Subcutaneous abdominal adipose tissue (tissue), 5 donors: ENCODE data around the gene SCCPDH.
"Not testable (repeated sequence)": the region's sequence is repeated elsewhere in the genome, so short reads cannot be mapped to it uniquely, and the experiment has no call there.

Experiments used
- H3K27ac ChIP-seq: one replicate; pipeline ENCODE4 v1.7.0; 2013; ENCODE audit warnings: low read depth, mild to moderate bottlenecking, inconsistent platforms, low read length, moderate library complexity
- H3K27me3 ChIP-seq, 5 donors: one replicate each; pipeline ENCODE4 v1.7.0; 2013; ENCODE audit warnings: low read length in 5 of 5, inconsistent platforms in 1 of 5; ENCODE audit not compliant: control insufficient read depth in 5 of 5, insufficient read depth in 4 of 5
- H3K36me3 ChIP-seq, 5 donors: one replicate each; pipeline ENCODE4 v1.7.0; 2013; ENCODE audit warnings: low read length in 5 of 5; ENCODE audit not compliant: control insufficient read depth in 5 of 5, insufficient read depth in 5 of 5
- H3K4me1 ChIP-seq, 5 donors: one replicate each; pipeline ENCODE4 v1.7.0; 2013; ENCODE audit warnings: low read length in 5 of 5, mild to moderate bottlenecking in 3 of 5, moderate library complexity in 1 of 5; ENCODE audit not compliant: control insufficient read depth in 5 of 5, insufficient read depth in 5 of 5
- H3K4me3 ChIP-seq, 5 donors: one replicate each; pipeline ENCODE4 v1.7.0; 2013; ENCODE audit warnings: low read length in 5 of 5, low read depth in 1 of 5
- H3K9ac ChIP-seq, 5 donors: one replicate each; pipeline ENCODE4 v1.7.0; 2013; ENCODE audit warnings: low read length in 5 of 5, mild to moderate bottlenecking in 4 of 5, moderate library complexity in 3 of 5
- H3K9me3 ChIP-seq, 5 donors: one replicate each; pipeline ENCODE4 v1.7.0; 2013; ENCODE audit warnings: low read length in 5 of 5; ENCODE audit not compliant: control insufficient read depth in 5 of 5
- donor health status: healthy.
- donor health status: healthy.
- donor health status: healthy.
- donor health status: healthy.
- donor health status: healthy.

Gene SCCPDH

DNA sequence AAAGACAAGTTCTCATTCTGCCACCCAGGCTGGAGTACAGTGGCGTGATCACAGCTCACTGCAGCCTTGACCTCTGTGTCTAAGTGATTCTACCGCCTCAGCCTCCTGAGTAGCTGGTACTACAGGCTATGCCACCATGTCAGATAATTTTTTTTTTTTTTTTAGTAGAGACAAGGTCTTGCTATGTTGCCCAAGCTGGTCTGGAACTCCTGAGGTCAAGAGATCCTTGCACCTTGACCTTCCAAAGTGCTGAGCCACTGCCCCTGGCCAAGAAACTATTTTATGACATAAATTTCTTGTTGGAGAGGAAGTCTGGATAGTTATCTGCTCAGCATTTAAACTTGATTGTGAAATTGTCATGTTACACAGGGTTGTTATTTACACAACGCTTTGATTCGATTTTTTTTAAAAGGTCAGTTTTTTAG is 2.1 kb downstream of the SCCPDH start:
- peak overlapping the region in 1 of 5 donors; percentile 2 for H3K9ac ChIP-seq
- H3K9me3 ChIP-seq = peaks cover 0 to 2% (median 0%) of the 10 kb centered on the region in 5 donors
- H3K4me3 ChIP-seq = no peak overlapping the region

DNA sequence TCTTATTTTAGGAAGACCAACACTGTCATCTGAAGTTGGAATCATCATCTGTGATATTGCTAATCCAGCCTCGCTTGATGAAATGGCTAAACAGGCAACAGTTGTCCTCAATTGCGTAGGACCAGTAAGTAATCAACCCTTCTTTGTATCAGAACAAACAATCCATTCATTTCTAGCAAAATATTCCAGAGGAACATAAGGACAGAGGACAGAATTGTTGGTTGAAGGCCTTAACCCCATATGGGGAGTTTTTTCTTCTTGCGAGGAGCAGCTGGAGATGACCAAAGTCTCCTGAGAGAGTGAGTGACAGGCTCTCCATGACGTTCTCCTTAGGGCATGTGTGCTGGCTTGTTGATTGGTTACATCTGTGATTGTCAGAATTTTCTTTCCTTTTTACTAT is 2.7 kb downstream of the SCCPDH start:
- Histone ChIP-seq H3K27me3 (no peaks in the 10 kb centered on the region), H3K4me1 (peaks cover 0 to 43% (median 32%) of the 10 kb centered on the region in 5 donors), H3K9me3 (peaks cover 0 to 2% (median 0%) of the 10 kb centered on the region in 5 donors), H3K9ac (peak overlapping the region in 1 of 5 donors; percentile 2), H3K27ac (peak overlapping the region; percentile 67), H3K4me3 (no peak overlapping the region), H3K36me3 (peaks cover 9 to 35% (median 27%) of the 10 kb centered on the region in 5 donors)

More for the DNA sequence above, 2.1 kb downstream of the SCCPDH start:
- peak overlapping the region; percentile 67 for H3K27ac ChIP-seq
- H3K4me1 ChIP-seq = peaks cover 0 to 43% (median 32%) of the 10 kb centered on the region in 5 donors
- no peaks in the 10 kb centered on the region for H3K27me3 ChIP-seq
- peaks cover 9 to 31% (median 24%) of the 10 kb centered on the region in 5 donors for H3K36me3 ChIP-seq

DNA sequence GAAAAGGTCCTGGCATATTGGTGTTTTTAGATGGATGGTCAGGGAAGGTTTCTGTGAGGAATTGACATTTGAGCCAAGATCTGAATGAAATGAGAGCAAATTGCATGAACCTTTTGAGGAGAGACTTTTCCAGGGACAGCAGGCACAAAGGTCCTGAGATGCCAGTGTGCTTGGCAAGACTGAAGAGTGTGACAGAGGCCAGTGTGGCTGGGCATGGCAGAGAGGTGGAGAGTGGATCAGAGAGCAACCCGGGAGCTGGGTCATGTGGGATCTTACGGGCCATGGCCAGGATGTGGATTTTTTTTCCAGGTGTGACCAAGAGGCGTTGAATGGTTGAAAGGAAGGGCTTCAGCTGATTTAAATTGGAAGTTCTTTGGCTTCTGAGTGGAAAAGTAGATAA is 3.4 kb downstream of the SCCPDH start:
- peaks cover 0 to 43% (median 32%) of the 10 kb centered on the region in 5 donors for H3K4me1 ChIP-seq
- peaks cover 0 to 2% (median 0%) of the 10 kb centered on the region in 5 donors for H3K9me3 ChIP-seq
- no peaks in the 10 kb centered on the region for H3K27me3 ChIP-seq
- no peak overlapping the region for H3K9ac ChIP-seq
- H3K4me3 ChIP-seq = no peak overlapping the region
- no peak overlapping the region for H3K27ac ChIP-seq
- peaks cover 13 to 41% (median 27%) of the 10 kb centered on the region in 5 donors for H3K36me3 ChIP-seq

DNA sequence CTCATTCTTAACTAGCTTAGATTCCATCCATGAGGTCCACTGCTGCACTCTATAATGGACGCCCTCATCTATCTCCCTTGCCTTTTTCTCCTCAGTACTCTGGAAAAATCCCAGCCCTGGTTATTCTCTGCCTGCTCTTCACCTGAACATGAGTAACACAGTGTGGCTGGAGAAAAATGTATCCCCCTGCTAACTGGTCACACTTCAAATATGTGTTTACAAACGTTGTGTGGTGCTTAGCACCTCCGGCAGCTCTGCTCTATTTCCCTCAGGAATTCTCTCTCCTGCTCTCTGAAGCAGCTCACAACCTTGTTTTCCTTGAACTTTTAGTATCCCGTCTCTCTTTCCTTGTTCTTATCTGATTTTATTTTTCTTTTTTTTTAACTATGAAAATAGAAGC is 4.1 kb downstream of the SCCPDH start:
- Histone ChIP-seq H3K27me3 (no peaks in the 10 kb centered on the region), H3K36me3 (peaks cover 13 to 43% (median 31%) of the 10 kb centered on the region in 5 donors), H3K4me3 (no peak overlapping the region), H3K27ac (no peak overlapping the region), H3K9ac (no peak overlapping the region), H3K4me1 (peaks cover 0 to 43% (median 32%) of the 10 kb centered on the region in 5 donors), H3K9me3 (peaks cover 0 to 2% (median 0%) of the 10 kb centered on the region in 5 donors)

DNA sequence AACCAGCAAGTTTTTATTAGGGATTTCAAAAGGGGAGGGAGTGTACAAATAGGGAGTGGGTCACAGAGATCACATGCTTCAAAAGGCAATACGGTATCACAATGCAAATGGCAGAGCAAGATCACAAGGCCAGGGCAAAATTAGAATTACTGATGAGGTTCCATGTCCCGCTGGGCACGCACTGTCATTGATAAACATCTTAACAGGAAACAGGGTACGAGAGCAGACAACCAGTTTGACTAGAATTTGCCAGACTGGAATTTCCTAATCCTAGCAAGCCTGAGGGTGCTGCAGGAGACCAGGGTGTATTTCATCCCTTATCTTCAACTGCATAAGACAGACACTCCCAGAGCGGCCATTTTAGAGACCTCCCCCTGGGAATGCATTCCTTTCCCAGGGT is 4.8 kb downstream of the SCCPDH start:
- peaks cover 13 to 43% (median 33%) of the 10 kb centered on the region in 5 donors for H3K36me3 ChIP-seq
- peaks cover 0 to 44% (median 29%) of the 10 kb centered on the region in 5 donors for H3K4me1 ChIP-seq
- not testable (repeated sequence) for H3K4me3 ChIP-seq

DNA sequence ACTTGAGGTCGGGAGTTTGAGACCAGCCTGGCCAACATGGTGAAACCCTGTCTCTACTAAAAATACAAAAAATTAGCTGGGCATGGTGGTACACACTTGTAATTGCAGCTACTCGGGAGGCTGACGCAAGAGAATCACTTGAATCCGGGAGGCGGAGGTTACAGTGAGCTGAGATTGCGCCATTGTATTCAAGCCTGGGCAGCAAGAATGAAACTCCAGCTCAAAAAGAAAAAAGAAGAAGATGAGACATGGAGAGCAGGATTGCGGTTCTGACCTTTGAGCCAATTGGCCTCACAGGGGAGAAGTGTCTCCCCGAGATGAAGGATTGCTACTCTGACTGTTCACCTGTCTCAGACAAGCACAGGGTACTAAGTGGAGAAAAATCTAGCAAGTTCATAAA is 6.6 kb downstream of the SCCPDH start:
- H3K4me1 ChIP-seq = peaks cover 0 to 29% (median 18%) of the 10 kb centered on the region in 5 donors
- H3K27ac ChIP-seq = no peak overlapping the region
- peaks cover 0 to 2% (median 0%) of the 10 kb centered on the region in 5 donors for H3K9me3 ChIP-seq
- H3K27me3 ChIP-seq = no peaks in the 10 kb centered on the region
- peaks cover 20 to 55% (median 34%) of the 10 kb centered on the region in 5 donors for H3K36me3 ChIP-seq
- H3K4me3 ChIP-seq = no peak overlapping the region
- H3K9ac ChIP-seq = no peak overlapping the region

More for the DNA sequence above, 4.8 kb downstream of the SCCPDH start:
- not testable (repeated sequence) for H3K27me3 ChIP-seq, H3K9ac ChIP-seq, H3K27ac ChIP-seq, H3K9me3 ChIP-seq

DNA sequence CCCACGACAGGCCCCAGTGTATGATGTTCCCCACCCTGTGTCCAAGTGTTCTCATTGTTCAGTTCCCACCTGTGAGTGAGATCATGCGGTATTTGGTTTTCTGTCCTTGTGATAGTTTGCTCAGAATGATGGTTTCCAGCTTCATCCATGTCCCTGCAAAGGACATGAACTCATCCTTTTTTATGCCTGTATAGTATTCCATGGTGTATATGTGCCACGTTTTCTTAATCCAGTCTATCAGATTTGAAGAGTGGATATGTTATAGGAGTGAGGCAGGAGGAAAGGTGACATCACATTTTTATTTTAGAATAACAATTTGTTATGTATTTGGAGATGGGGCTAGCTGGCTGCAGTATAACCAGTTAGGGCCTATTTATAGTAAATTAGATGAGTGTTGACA is 7.7 kb downstream of the SCCPDH start:
- H3K4me3 ChIP-seq, H3K27ac ChIP-seq, H3K9ac ChIP-seq, H3K27me3 ChIP-seq, H3K9me3 ChIP-seq: not testable (repeated sequence)
- H3K36me3 ChIP-seq = peaks cover 25 to 66% (median 43%) of the 10 kb centered on the region in 5 donors
- peaks cover 0 to 19% (median 18%) of the 10 kb centered on the region in 5 donors for H3K4me1 ChIP-seq

DNA sequence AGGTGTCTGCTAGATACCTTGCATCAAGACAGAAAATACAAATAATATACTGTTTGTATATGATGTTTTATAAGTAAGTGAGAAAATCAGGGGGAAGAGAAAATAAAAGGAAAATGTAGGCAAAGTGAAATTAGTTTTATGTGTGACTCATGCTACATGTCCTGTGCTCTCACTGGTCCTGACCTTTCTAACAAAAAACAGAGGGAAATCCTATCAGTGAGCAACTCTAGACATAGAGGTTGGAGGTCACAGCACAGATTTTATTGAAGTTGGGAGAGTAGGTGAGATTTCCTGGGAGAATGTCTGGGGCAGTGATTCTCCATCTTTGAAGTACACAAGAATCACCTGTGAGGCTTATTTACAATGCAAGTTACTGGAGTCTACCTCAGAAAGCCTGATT is 9.5 kb downstream of the SCCPDH start:
- peaks cover 0 to 2% (median 0%) of the 10 kb centered on the region in 5 donors for H3K9me3 ChIP-seq
- peaks cover 21 to 59% (median 52%) of the 10 kb centered on the region in 5 donors for H3K36me3 ChIP-seq
- peaks cover 0 to 18% (median 6%) of the 10 kb centered on the region in 5 donors for H3K4me1 ChIP-seq
- no peak overlapping the region for H3K4me3 ChIP-seq
- no peaks in the 10 kb centered on the region for H3K27me3 ChIP-seq
- no peak overlapping the region for H3K9ac ChIP-seq
- H3K27ac ChIP-seq = peak overlapping the region; percentile 52

DNA sequence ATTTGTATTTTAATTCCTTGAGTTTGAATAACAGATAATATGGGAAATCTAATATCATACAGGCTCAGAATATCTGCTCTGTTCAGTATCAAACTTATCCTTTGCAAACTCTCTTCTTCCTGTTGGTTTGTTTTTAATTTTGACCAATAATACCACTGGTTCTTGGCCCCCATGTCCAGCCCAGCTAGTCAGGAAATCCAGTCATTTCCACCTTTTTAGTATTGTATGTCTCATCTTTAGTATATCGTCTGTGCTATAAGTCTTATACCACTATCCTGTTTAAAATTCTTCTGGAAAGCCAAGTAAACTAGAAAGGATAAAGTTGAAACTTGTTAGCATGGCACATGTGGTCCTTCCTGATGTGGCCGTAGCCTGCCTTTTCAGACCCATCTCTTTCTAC is 10.7 kb downstream of the SCCPDH start:
- H3K27me3 ChIP-seq = no peaks in the 10 kb centered on the region
- no peak overlapping the region for H3K27ac ChIP-seq
- no peak overlapping the region for H3K4me3 ChIP-seq
- peaks cover 0 to 18% (median 6%) of the 10 kb centered on the region in 5 donors for H3K4me1 ChIP-seq
- peaks cover 26 to 64% (median 57%) of the 10 kb centered on the region in 5 donors for H3K36me3 ChIP-seq
- no peak overlapping the region for H3K9ac ChIP-seq
- no peaks in the 10 kb centered on the region for H3K9me3 ChIP-seq

DNA sequence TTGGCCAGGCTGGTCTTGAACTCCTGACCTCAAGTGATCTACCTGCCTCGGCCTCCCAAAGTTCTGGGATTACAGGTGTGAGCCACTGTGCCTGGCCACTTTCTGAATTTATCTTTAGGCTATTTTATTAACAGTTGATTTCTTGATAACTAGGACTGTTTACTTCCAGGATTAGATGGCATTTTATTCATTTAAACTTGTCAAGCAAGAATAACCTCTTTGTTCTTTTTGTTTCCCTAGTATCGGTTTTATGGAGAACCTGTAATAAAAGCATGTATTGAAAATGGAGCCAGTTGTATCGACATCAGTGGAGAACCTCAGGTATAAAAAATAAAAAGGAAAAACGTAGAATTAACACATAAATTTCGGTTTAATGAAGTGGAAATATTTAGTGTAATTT is 11.5 kb downstream of the SCCPDH start:
- no peak overlapping the region for H3K9ac ChIP-seq
- H3K4me3 ChIP-seq = no peak overlapping the region
- peaks cover 0 to 18% (median 6%) of the 10 kb centered on the region in 5 donors for H3K4me1 ChIP-seq
- H3K36me3 ChIP-seq = peaks cover 26 to 57% (median 51%) of the 10 kb centered on the region in 5 donors
- no peaks in the 10 kb centered on the region for H3K27me3 ChIP-seq
- H3K9me3 ChIP-seq = no peaks in the 10 kb centered on the region
- H3K27ac ChIP-seq = no peak overlapping the region
